Activated B cell treated with CpG ODN at 0.5 μM for 24 hours (primary cell): ENCODE data around the gene CT47C1. TPM values are rescaled to one million over a fixed set of nuclear protein-coding genes. Genes with fewer than 3 reads are reported as not detected.

ENCODE experiments used
- ATAC-seq: fragments of 200-7000 bp; cut with Tn5 transposase; one replicate; pipeline ENCODE4 v1.10.0; 2021; ENCODE audit warnings: low read depth, mild to moderate bottlenecking, moderate library complexity
- CTCF ChIA-PET: fragments of 350-600 bp; sonication (Branson Sonifier 250); formaldehyde crosslinking; loops from one replicate; lab custom pipeline; 2021; ENCODE audit warnings: antibody characterized with exemption; lab: Charles Lee
- POLR2A ChIA-PET: fragments of 350-600 bp; sonication (Branson Sonifier 250); formaldehyde crosslinking; loops from one replicate; lab custom pipeline; 2021; ENCODE audit warnings: antibody characterized with exemption; lab: Charles Lee
- DNase-seq: peaks from one replicate; pipeline ENCODE4 v3.0.0; 2022
- H3K27ac Mint-ChIP-seq: one replicate; pipeline ENCODE4 v1.8.0; 2020; ENCODE audit warnings: mixed read lengths
- H3K27me3 Mint-ChIP-seq: one replicate; pipeline ENCODE4 v1.8.0; 2021; ENCODE audit warnings: mixed read lengths
- H3K36me3 Mint-ChIP-seq: one replicate; pipeline ENCODE4 v1.8.0; 2021; ENCODE audit warnings: low read depth, mixed read lengths
- H3K4me1 Mint-ChIP-seq: one replicate; pipeline ENCODE4 v1.8.0; 2021; ENCODE audit warnings: mixed read lengths
- H3K4me3 Mint-ChIP-seq: one replicate; pipeline ENCODE4 v1.8.0; 2020; ENCODE audit warnings: mild to moderate bottlenecking, mixed read lengths
- H3K9me3 Mint-ChIP-seq: one replicate; pipeline ENCODE4 v1.8.0; 2020; ENCODE audit warnings: mixed read lengths
- CTCF ChIP-seq: fragments of 200-600 bp; IDR thresholded peaks from one replicate; pipeline ENCODE4 v1.8.0; 2022; ENCODE audit warnings: antibody characterized with exemption, mild to moderate bottlenecking
- intact Hi-C: fragments of 100-400 bp; cut with micrococcal nuclease; formaldehyde crosslinking; loops from one replicate; pipeline ENCODE4 v1.15.1; 2024
- total RNA-seq: library from RNA; stranded (reverse); gene quantifications from 2 replicates; pipeline ENCODE4 v1.2.3, GENCODE V29; 2022

Gene CT47C1
- total RNA-seq, 1 donor from 2014 or later = not detected

- intact Hi-C loops = no loop called here
- Mint-ChIP-seq H3K4me3 (no peak overlapping the region), H3K27ac (no peak overlapping the region), H3K9me3 (no peaks in the 10 kb centered on the region), H3K36me3 (no peaks in the 10 kb centered on the region), H3K4me1 (no peaks in the 10 kb centered on the region), H3K27me3 (peaks cover 12% of the 10 kb centered on the region)
- CTCF ChIA-PET = no interaction called here
- ATAC-seq = no peak
- POLR2A ChIA-PET = no interaction called here
- DNase-seq = no peak
- no peak for TF ChIP-seq CTCF
Measured at GRCh38 chrX:119101168-119101567, 28.4 kb downstream of the CT47C1 start.

GRCh38 chrX:119105826-119106225 lies 33.0 kb downstream of the CT47C1 start:
- CTCF ChIA-PET = no interaction called here
- POLR2A ChIA-PET = no interaction called here
- Mint-ChIP-seq H3K27me3 (peaks cover 5% of the 10 kb centered on the region), H3K4me3 (no peak overlapping the region), H3K4me1 (no peaks in the 10 kb centered on the region), H3K9me3 (no peaks in the 10 kb centered on the region), H3K36me3 (no peaks in the 10 kb centered on the region), H3K27ac (no peak overlapping the region)
- intact Hi-C loops = no loop called here
- no peak for TF ChIP-seq CTCF
- DNase-seq (no peak), ATAC-seq (no peak)

GRCh38 chrX:119107206-119107605 lies 34.4 kb downstream of the CT47C1 start:
- ChIA-PET POLR2A (no interaction called here), CTCF (interaction anchor here (1.4 kb wide), 1 partner anchor 12 kb away, joined by 3 read pairs; no protein-coding TSS in a partner anchor)
- no peak for DNase-seq
- H3K27ac Mint-ChIP-seq = no peak overlapping the region
- no peak for TF ChIP-seq CTCF
- peaks cover 5% of the 10 kb centered on the region for H3K27me3 Mint-ChIP-seq
- H3K36me3 Mint-ChIP-seq = no peaks in the 10 kb centered on the region
- no peak for ATAC-seq
- H3K4me3 Mint-ChIP-seq = no peak overlapping the region
- H3K4me1 Mint-ChIP-seq = no peaks in the 10 kb centered on the region
- intact Hi-C loops = no loop called here
- no peaks in the 10 kb centered on the region for H3K9me3 Mint-ChIP-seq

GRCh38 chrX:119118780-119119395 lies 46.1 kb downstream of the CT47C1 start:
- intact Hi-C loops = loop anchor here (1.0 to 5.0 kb wide), 3 partner anchors 100 to 147 kb away; no protein-coding TSS in a partner anchor
- H3K4me3 Mint-ChIP-seq = no peak overlapping the region
- no peaks in the 10 kb centered on the region for H3K9me3 Mint-ChIP-seq
- peaks cover 2% of the 10 kb centered on the region for H3K27me3 Mint-ChIP-seq
- no peaks in the 10 kb centered on the region for H3K36me3 Mint-ChIP-seq
- no peaks in the 10 kb centered on the region for H3K4me1 Mint-ChIP-seq
- ATAC-seq (peak; percentile 86), DNase-seq (peak; percentile 14)
- TF ChIP-seq CTCF = no peak
- ChIA-PET POLR2A (interaction anchor here (0.6 kb wide), 1 partner anchor 44 kb away, joined by 9 read pairs; no protein-coding TSS in a partner anchor), CTCF (interaction anchor here (0.7 to 1.4 kb wide), 8 partner anchors 11 to 862 kb away, joined by 3 to 7 read pairs (median 3); no protein-coding TSS in a partner anchor)
- H3K27ac Mint-ChIP-seq = no peak overlapping the region

- TF ChIP-seq CTCF = no peak
- Mint-ChIP-seq H3K27me3 (peaks cover 2% of the 10 kb centered on the region), H3K4me1 (no peaks in the 10 kb centered on the region), H3K27ac (no peak overlapping the region), H3K36me3 (no peaks in the 10 kb centered on the region), H3K9me3 (no peaks in the 10 kb centered on the region), H3K4me3 (no peak overlapping the region)
- ATAC-seq (no peak), DNase-seq (no peak)
- intact Hi-C loops = no loop called here
- ChIA-PET CTCF (no interaction called here), POLR2A (no interaction called here)
Measured at GRCh38 chrX:119121341-119121740, 48.5 kb downstream of the CT47C1 start.

Other genes starting within 250 kb of the CT47C1 start
- not detected in 2 replicates for gene ZCCHC12, start 249.2 kb upstream of the CT47C1 start, total RNA-seq
- 1.3 TPM in 2 replicates for gene LONRF3, start 98.4 kb upstream of the CT47C1 start, total RNA-seq
- not detected in 2 replicates for gene KIAA1210, start 54.8 kb downstream of the CT47C1 start, total RNA-seq
- gene PGRMC1, start 163.3 kb downstream of the CT47C1 start, total RNA-seq = 8.5 and 9.8 TPM in 2 replicates